HG03280 (cell line): Measurements from ENCODE around the gene PTX4.

Source experiments
- ATAC-seq: cut with Tn5 transposase; IDR thresholded peaks from one replicate; pipeline ENCODE4 v1.9.1; 2021; ENCODE audit warnings: mild to moderate bottlenecking, moderate library complexity; ENCODE audit not compliant: unreplicated experiment

The PTX4 gene

GRCh38 chr16:1524366-1524765, 35.6 kb upstream of the PTX4 start:
- ATAC-seq, result no peak

GRCh38 chr16:1523581-1524245, 35.0 kb upstream of the PTX4 start:
- no peak for ATAC-seq

GRCh38 chr16:1520461-1520860, 31.7 kb upstream of the PTX4 start:
- ATAC-seq, result no peak

GRCh38 chr16:1519831-1520230, 31.1 kb upstream of the PTX4 start:
- no peak for ATAC-seq

GRCh38 chr16:1518626-1519135, 29.9 kb upstream of the PTX4 start:
- ATAC-seq, result no peak

- no peak for ATAC-seq
These were observed 25.8 kb upstream of the PTX4 start for GRCh38 chr16:1514507-1514906.

- ATAC-seq, result no peak
These were observed 24.0 kb upstream of the PTX4 start for GRCh38 chr16:1512774-1513173.

- no peak for ATAC-seq
These were observed 23.2 kb upstream of the PTX4 start for GRCh38 chr16:1511662-1512569.

- no peak for ATAC-seq
These were observed 22.2 kb upstream of the PTX4 start for GRCh38 chr16:1510941-1511351.

GRCh38 chr16:1510272-1510671, 21.5 kb upstream of the PTX4 start:
- no peak for ATAC-seq

GRCh38 chr16:1509307-1510221, 20.8 kb upstream of the PTX4 start:
- ATAC-seq, result no peak

- ATAC-seq, result no peak
These were observed 19.9 kb upstream of the PTX4 start for GRCh38 chr16:1508494-1509187.

- no peak for ATAC-seq
These were observed 17.9 kb upstream of the PTX4 start for GRCh38 chr16:1506494-1507213.

GRCh38 chr16:1505912-1506311, 17.2 kb upstream of the PTX4 start:
- ATAC-seq, result no peak

GRCh38 chr16:1505073-1505844, 16.5 kb upstream of the PTX4 start:
- ATAC-seq, result no peak

GRCh38 chr16:1503110-1503955, 14.6 kb upstream of the PTX4 start:
- no peak for ATAC-seq

GRCh38 chr16:1502092-1503004, 13.6 kb upstream of the PTX4 start:
- no peak for ATAC-seq
